ENCODE measurements around the gene TMPRSS13.

The TMPRSS13 gene

DNA sequence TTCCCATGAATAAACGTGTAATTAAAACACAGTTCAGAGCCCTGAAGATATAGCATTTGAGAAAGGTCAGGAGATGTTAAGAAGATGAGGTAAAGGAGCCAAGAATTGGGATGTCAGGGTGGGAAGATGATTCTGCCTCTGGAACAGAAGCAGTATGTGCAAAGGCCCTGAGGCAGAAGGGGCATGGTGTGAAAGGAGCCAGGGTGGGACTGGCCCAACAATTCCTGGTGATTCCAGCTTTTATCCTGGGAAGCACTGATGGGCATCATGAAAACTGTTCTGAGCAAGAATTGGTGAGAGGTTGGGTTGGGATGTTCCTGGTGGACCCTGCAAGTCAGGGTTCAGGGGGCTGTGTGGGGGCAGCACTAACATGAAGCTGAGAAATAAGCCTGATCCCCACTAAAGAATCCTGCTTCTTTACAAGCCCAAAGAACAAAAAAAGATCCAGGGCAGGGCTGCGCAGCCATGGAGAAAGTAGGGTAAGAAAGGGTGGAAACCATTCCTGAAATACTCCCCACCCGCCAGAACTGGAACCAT, 50.2 kb downstream of the TMPRSS13 start:
- DNase-seq (ENCODE audit: extremely low read depth, insufficient read length): no peak
- Histone ChIP-seq H3K4me3 (replicated peaks; ENCODE audit: low read depth, low read length) (no peak overlapping the region), H3K36me3 (ENCODE audit: control insufficient read depth, insufficient read depth, low read length) (no peaks in the 10 kb centered on the region), H3K27me3 (replicated peaks; ENCODE audit: control insufficient read depth, insufficient read depth, low read length) (peaks cover 6% of the 10 kb centered on the region)
- TF ChIP-seq, protein P1, sequence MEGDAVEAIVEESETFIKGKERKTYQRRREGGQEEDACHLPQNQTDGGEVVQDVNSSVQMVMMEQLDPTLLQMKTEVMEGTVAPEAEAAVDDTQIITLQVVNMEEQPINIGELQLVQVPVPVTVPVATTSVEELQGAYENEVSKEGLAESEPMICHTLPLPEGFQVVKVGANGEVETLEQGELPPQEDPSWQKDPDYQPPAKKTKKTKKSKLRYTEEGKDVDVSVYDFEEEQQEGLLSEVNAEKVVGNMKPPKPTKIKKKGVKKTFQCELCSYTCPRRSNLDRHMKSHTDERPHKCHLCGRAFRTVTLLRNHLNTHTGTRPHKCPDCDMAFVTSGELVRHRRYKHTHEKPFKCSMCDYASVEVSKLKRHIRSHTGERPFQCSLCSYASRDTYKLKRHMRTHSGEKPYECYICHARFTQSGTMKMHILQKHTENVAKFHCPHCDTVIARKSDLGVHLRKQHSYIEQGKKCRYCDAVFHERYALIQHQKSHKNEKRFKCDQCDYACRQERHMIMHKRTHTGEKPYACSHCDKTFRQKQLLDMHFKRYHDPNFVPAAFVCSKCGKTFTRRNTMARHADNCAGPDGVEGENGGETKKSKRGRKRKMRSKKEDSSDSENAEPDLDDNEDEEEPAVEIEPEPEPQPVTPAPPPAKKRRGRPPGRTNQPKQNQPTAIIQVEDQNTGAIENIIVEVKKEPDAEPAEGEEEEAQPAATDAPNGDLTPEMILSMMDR (IDR thresholded peaks at IDR 0.05; ENCODE audit: insufficient read depth, low read length, poor library complexity, severe bottlenecking): no peak

GRCh38 chr11:117878314-117878938, 50.8 kb downstream of the TMPRSS13 start:
- H3K27me3 ChIP-seq (replicated peaks; ENCODE audit: control insufficient read depth, insufficient read depth, low read length): peaks cover 6% of the 10 kb centered on the region
- no peaks in the 10 kb centered on the region for H3K36me3 ChIP-seq (ENCODE audit: control insufficient read depth, insufficient read depth, low read length)
- DNase-seq (ENCODE audit: extremely low read depth, insufficient read length): no peak

GRCh38 chr11:117877120-117877784, 52.0 kb downstream of the TMPRSS13 start:
- Histone ChIP-seq H3K4me3 (replicated peaks; ENCODE audit: low read depth, low read length) (no peak overlapping the region), H3K36me3 (ENCODE audit: control insufficient read depth, insufficient read depth, low read length) (no peaks in the 10 kb centered on the region), H3K27me3 (replicated peaks; ENCODE audit: control insufficient read depth, insufficient read depth, low read length) (peaks cover 8% of the 10 kb centered on the region)
- no peak for DNase-seq (ENCODE audit: extremely low read depth, insufficient read length)
- TF ChIP-seq, protein P1 (IDR thresholded peaks at IDR 0.05; ENCODE audit: insufficient read depth, low read length, poor library complexity, severe bottlenecking): no peak

More at GRCh38 chr11:117878314-117878938, 50.8 kb downstream of the TMPRSS13 start:
- TF ChIP-seq, protein P1 (IDR thresholded peaks at IDR 0.05; ENCODE audit: insufficient read depth, low read length, poor library complexity, severe bottlenecking): no peak
- H3K4me3 ChIP-seq (replicated peaks; ENCODE audit: low read depth, low read length): no peak overlapping the region

DNA sequence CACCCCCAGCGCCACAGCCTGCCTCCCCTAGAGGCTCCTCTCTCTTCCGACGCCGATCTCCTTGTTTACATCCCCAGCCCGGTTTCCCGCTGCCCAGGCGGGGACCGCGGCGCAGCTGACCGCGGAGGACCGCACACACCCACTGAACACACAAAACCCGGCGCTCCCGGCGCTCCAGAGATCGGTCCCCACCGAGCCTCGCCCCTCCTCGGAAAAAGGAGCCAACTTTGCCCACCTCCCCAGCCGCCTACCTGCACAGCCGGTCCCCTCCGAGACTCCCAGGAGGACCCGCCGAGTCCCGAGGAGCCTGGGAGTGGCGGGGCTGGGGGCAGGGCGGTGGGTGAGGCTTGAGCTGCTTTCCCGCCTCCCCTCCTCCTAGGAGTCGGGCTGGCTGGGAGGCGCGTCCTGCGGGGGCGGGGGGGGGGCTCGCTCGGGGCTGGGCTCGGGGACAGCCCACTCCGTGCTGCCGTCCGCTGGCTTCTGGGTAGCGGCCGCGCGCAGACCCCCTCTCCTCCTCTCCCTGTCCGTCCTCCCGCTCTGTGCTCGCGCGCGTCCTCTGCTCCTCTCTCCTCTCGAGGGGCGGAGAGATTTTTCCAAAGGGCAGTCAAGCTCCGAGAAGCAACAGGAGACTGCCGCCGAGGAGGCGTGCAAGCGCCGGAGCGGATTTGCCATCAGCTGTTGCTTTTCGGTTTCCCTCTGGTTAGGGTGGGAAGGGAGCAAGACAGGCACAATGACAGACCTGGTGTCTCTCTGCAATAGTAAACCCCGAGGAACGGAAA, 52.7 kb downstream of the TMPRSS13 start, which contains the start of gene FXYD6:
FXYD6 (minus strand) TSS at position 318 of the 779 bp plus-strand sequence. CDS start 33,882 bp downstream, outside the sequence.
- DNase-seq (ENCODE audit: extremely low read depth, insufficient read length): no peak
- Histone ChIP-seq H3K27me3 (replicated peaks; ENCODE audit: control insufficient read depth, insufficient read depth, low read length) (peaks cover 8% of the 10 kb centered on the region), H3K36me3 (ENCODE audit: control insufficient read depth, insufficient read depth, low read length) (no peaks in the 10 kb centered on the region), H3K4me3 (replicated peaks; ENCODE audit: low read depth, low read length) (no peak within 1 kb of the TSS)
- TF ChIP-seq, protein P1 (IDR thresholded peaks at IDR 0.05; ENCODE audit: insufficient read depth, low read length, poor library complexity, severe bottlenecking): no peak

DNA sequence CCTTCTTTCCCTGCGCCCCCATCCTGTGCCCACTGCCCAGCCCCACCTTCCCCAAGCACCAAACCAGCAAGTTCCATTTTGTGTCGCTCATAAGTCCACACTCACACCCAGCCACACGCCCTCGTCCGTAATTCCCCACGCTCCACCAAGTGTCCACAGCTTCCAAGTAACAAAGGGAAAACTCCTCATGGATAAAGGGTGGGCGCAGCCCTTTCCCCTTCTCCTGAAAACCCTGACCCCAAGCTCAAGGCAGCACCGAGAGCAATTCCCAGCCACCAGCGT, 53.2 kb downstream of the TMPRSS13 start:
- TF ChIP-seq, protein P1 (IDR thresholded peaks at IDR 0.05; ENCODE audit: insufficient read depth, low read length, poor library complexity, severe bottlenecking): no peak
- H3K4me3 ChIP-seq (replicated peaks; ENCODE audit: low read depth, low read length): no peak overlapping the region
- peaks cover 8% of the 10 kb centered on the region for H3K27me3 ChIP-seq (replicated peaks; ENCODE audit: control insufficient read depth, insufficient read depth, low read length)
- H3K36me3 ChIP-seq (ENCODE audit: control insufficient read depth, insufficient read depth, low read length): no peaks in the 10 kb centered on the region
- DNase-seq (ENCODE audit: extremely low read depth, insufficient read length): no peak
